KOPT-K1 (cell line): ENCODE results near the gene TBCB.
A peak's percentile ranks its signal among the peaks of the same experiment; 100 is the strongest.
"Not testable (repeated sequence)": the region's sequence is repeated elsewhere in the genome, so short reads cannot be mapped to it uniquely, and the experiment has no call there.

Experiments used
- H3K27ac ChIP-seq: fragments of 200-600 bp; sonication (generic); 2 replicates; pipeline ENCODE4 v1.5.1; 2016; ENCODE audit warnings: antibody characterized with exemption, mild to moderate bottlenecking, low read depth, low read length; ENCODE audit not compliant: poor library complexity, severe bottlenecking
- H3K36me3 ChIP-seq: fragments of 200-600 bp; sonication (generic); 2 replicates; pipeline ENCODE4 v1.5.1; 2017; ENCODE audit warnings: antibody characterized with exemption, mild to moderate bottlenecking, low read length, moderate library complexity; ENCODE audit not compliant: insufficient read depth
- H3K9me3 ChIP-seq: fragments of 200-600 bp; sonication (generic); 2 replicates; pipeline ENCODE4 v1.5.1; 2017; ENCODE audit warnings: antibody characterized with exemption, low read length, mild to moderate bottlenecking; ENCODE audit not compliant: insufficient read depth, poor library complexity, severe bottlenecking

TBCB gene

GRCh38 chr19:36115453-36116343 is at the start of gene TBCB:
TBCB (plus strand) TSS chr19:36115468; CDS start chr19:36115561, 93 bp downstream.
- H3K36me3 ChIP-seq, result peaks cover 65% of the 10 kb centered on the region
- H3K9me3 ChIP-seq, result no peaks in the 10 kb centered on the region

GRCh38 chr19:36067681-36068080 is 47.6 kb upstream of the TBCB start:
- Histone ChIP-seq H3K27ac (no peak overlapping the region), H3K9me3 (no peaks in the 10 kb centered on the region), H3K36me3 (peaks cover 83% of the 10 kb centered on the region)

More at GRCh38 chr19:36115453-36116343, at the start of gene TBCB:
- H3K27ac ChIP-seq, result peak within 1 kb of the TSS; percentile 68

GRCh38 chr19:36068810-36069499 is 46.3 kb upstream of the TBCB start:
- H3K27ac ChIP-seq, H3K9me3 ChIP-seq: not testable (repeated sequence)
- peaks cover 84% of the 10 kb centered on the region for H3K36me3 ChIP-seq

- Histone ChIP-seq H3K9me3 (no peaks in the 10 kb centered on the region), H3K36me3 (peaks cover 83% of the 10 kb centered on the region), H3K27ac (no peak overlapping the region)
Observed at GRCh38 chr19:36072081-36072480, 43.2 kb upstream of the TBCB start.

GRCh38 chr19:36073121-36073876 is 42.0 kb upstream of the TBCB start:
- Histone ChIP-seq H3K9me3 (no peaks in the 10 kb centered on the region), H3K27ac (no peak overlapping the region), H3K36me3 (peaks cover 83% of the 10 kb centered on the region)

GRCh38 chr19:36079389-36079945 is 35.8 kb upstream of the TBCB start:
- H3K9me3 ChIP-seq, result no peaks in the 10 kb centered on the region
- H3K36me3 ChIP-seq, result peaks cover 92% of the 10 kb centered on the region
- no peak overlapping the region for H3K27ac ChIP-seq

- Histone ChIP-seq H3K9me3 (no peaks in the 10 kb centered on the region), H3K27ac (no peak overlapping the region), H3K36me3 (peaks cover 92% of the 10 kb centered on the region)
Observed at GRCh38 chr19:36081385-36081784, 33.9 kb upstream of the TBCB start.

- H3K27ac ChIP-seq, result no peak overlapping the region
- no peaks in the 10 kb centered on the region for H3K9me3 ChIP-seq
- H3K36me3 ChIP-seq, result peaks cover 93% of the 10 kb centered on the region
Observed at GRCh38 chr19:36081894-36082293, 33.4 kb upstream of the TBCB start.

- H3K9me3 ChIP-seq, result no peaks in the 10 kb centered on the region
- peaks cover 93% of the 10 kb centered on the region for H3K36me3 ChIP-seq
- no peak overlapping the region for H3K27ac ChIP-seq
Observed at GRCh38 chr19:36082916-36083315, 32.4 kb upstream of the TBCB start.

- Histone ChIP-seq H3K27ac (no peak overlapping the region), H3K36me3 (peaks cover 95% of the 10 kb centered on the region)
Observed at GRCh38 chr19:36084231-36085009, 30.8 kb upstream of the TBCB start.

GRCh38 chr19:36086326-36086725 is 28.9 kb upstream of the TBCB start:
- Histone ChIP-seq H3K9me3 (no peaks in the 10 kb centered on the region), H3K36me3 (peaks cover 100% of the 10 kb centered on the region)

More at GRCh38 chr19:36084231-36085009, 30.8 kb upstream of the TBCB start:
- H3K9me3 ChIP-seq, result no peaks in the 10 kb centered on the region

GRCh38 chr19:36089847-36090246 is 25.4 kb upstream of the TBCB start:
- H3K9me3 ChIP-seq, result no peaks in the 10 kb centered on the region
- H3K27ac ChIP-seq, result no peak overlapping the region
- peaks cover 99% of the 10 kb centered on the region for H3K36me3 ChIP-seq

More at GRCh38 chr19:36086326-36086725, 28.9 kb upstream of the TBCB start:
- H3K27ac ChIP-seq, result no peak overlapping the region

- Histone ChIP-seq H3K27ac (no peak overlapping the region), H3K9me3 (no peaks in the 10 kb centered on the region), H3K36me3 (peaks cover 99% of the 10 kb centered on the region)
Observed at GRCh38 chr19:36090910-36091695, 24.2 kb upstream of the TBCB start.
